Ovary (tissue), 9 donors: ENCODE data around the gene RAPGEF2. TPM values are rescaled to one million over a fixed set of nuclear protein-coding genes. Genes with fewer than 3 reads are reported as not detected.
A peak's percentile ranks its signal among the peaks of the same experiment; 100 is the strongest.

ENCODE experiments used
- DNase-seq, 5 donors: peaks; one replicate each; pipeline ENCODE4 v3.0.0-alpha.2; 2019 to 2020
- H3K27ac ChIP-seq, 2 donors: fragments of 200-600 bp; one replicate each; pipeline versions ENCODE4 v1.5.1 to v1.8.0; 2019 to 2022
- H3K27me3 ChIP-seq: fragments of 200-600 bp; one replicate; pipeline ENCODE4 v1.8.0; 2022
- H3K36me3 ChIP-seq: fragments of 200-600 bp; sonication (generic); one replicate; pipeline ENCODE4 v1.5.1; 2019
- H3K4me1 ChIP-seq: one replicate; pipeline ENCODE4 v1.8.1; 2013; ENCODE audit warnings: mild to moderate bottlenecking, moderate library complexity; ENCODE audit not compliant: insufficient read depth
- H3K4me3 ChIP-seq: fragments of 200-600 bp; sonication (generic); one replicate; pipeline ENCODE4 v1.5.1; 2017
- H3K9me3 ChIP-seq, 2 donors: fragments of 200-600 bp in 1 of 2; sonication (generic) in 1 of 2; one replicate each; pipeline versions ENCODE4 v1.5.1 to v1.8.1; 2013 to 2019; ENCODE audit warnings: mild to moderate bottlenecking in 1 of 2, moderate library complexity in 1 of 2
- EP300 ChIP-seq: sonication (generic); formaldehyde crosslinking; IDR thresholded peaks from one replicate; pipeline ENCODE4 v1.6.1; 2017; ENCODE audit warnings: antibody characterized with exemption
- POLR2A ChIP-seq: fragments of 450-650 bp; IDR thresholded peaks from one replicate; pipeline ENCODE4 v1.6.1; 2017; ENCODE audit warnings: antibody characterized with exemption, mild to moderate bottlenecking, moderate library complexity
- whole genome bisulfite sequencing, 3 donors: extraction: QIAGEN DNeasy Blood & Tissue Kit in 1 of 3; methylation state at CpG; one replicate each; pipeline versions ENCODE4 v1.1.5 to v1.1.7; 2013 to 2017; 5-methylcytosine and 5-hydroxymethylcytosine counted together
- intact Hi-C, 4 donors: fragments of 100-400 bp; cut with DNase I; formaldehyde crosslinking; loops; one replicate each; pipeline versions ENCODE4 v1.11.0 to v1.15.1; 2022 to 2023
- polyA plus RNA-seq, 2 donors: library from polyadenylated mRNA; stranded (reverse); fragments of 200-250 nt in 1 of 2; fragments of 350-450 nt in 1 of 2; fragmentation: Illumina TruSeq in 1 of 2; extraction: RNeasy Lipid Tissue Mini Kit (QIAGEN cat#74804) in 1 of 2; gene quantifications; one replicate each; pipeline ENCODE4 v1.2.3, GENCODE V29; 2013 to 2014
- total RNA-seq, 7 donors: library from RNA; depleted of rRNA in 2 of 7; stranded (reverse); fragments of >200 nt in 2 of 7; fragmentation: NEBNext Ultra II Directional in 3 of 7; extraction: Animal tissue kit (Norgen Biotek cat#: 25700) in 3 of 7; gene quantifications; one replicate each; pipeline versions ENCODE4 v1.1.0 to v1.2.4, GENCODE V29; 2016 to 2023
- TF ChIP-seq, protein P1 (sequence below), 3 donors: fragments of 450-650 bp in 2 of 3; fragments of 200-600 bp in 1 of 3; IDR thresholded peaks; one replicate each; pipeline versions ENCODE4 v1.5.1 to v1.8.0; 2016 to 2022; ENCODE audit warnings: antibody characterized with exemption in 3 of 3, mild to moderate bottlenecking in 1 of 3
- donor health status: DM: no; HTN: no; CAD: no; lungs with moderate emphysema.
- donor health status: DM: no; HTN: no; CAD: no.
- donor health status: Bipolar disorder and iron deficiency.
- donor health status: DM: yes; HTN: yes; CAD: no.
- donor health status: DM: no; HTN: no; CAD: no.
- donor health status: DM: yes; HTN: yes; CAD: no.

The RAPGEF2 gene
- total and polyA plus RNA-seq, 9 donors, result 11.5 to 46.5 (median 25.4) TPM

- intact Hi-C loops, result no loop called here
- no peak for DNase-seq
- H3K36me3 ChIP-seq, result no peaks in the 10 kb centered on the region
- no peaks in the 10 kb centered on the region for H3K9me3 ChIP-seq
- peaks cover 5% of the 10 kb centered on the region for H3K4me1 ChIP-seq
- no peaks in the 10 kb centered on the region for H3K27me3 ChIP-seq
- TF ChIP-seq EP300 (no peak), POLR2A (no peak)
- TF ChIP-seq, protein P1, sequence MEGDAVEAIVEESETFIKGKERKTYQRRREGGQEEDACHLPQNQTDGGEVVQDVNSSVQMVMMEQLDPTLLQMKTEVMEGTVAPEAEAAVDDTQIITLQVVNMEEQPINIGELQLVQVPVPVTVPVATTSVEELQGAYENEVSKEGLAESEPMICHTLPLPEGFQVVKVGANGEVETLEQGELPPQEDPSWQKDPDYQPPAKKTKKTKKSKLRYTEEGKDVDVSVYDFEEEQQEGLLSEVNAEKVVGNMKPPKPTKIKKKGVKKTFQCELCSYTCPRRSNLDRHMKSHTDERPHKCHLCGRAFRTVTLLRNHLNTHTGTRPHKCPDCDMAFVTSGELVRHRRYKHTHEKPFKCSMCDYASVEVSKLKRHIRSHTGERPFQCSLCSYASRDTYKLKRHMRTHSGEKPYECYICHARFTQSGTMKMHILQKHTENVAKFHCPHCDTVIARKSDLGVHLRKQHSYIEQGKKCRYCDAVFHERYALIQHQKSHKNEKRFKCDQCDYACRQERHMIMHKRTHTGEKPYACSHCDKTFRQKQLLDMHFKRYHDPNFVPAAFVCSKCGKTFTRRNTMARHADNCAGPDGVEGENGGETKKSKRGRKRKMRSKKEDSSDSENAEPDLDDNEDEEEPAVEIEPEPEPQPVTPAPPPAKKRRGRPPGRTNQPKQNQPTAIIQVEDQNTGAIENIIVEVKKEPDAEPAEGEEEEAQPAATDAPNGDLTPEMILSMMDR (IDR thresholded peaks at IDR 0.05), result no peak
- H3K27ac ChIP-seq, result no peak overlapping the region
- H3K4me3 ChIP-seq, result no peak overlapping the region
Measured at GRCh38 chr4:159269956-159270355, 167.1 kb downstream of the RAPGEF2 start.

GRCh38 chr4:159271856-159272255 lies 169.0 kb downstream of the RAPGEF2 start:
- no peaks in the 10 kb centered on the region for H3K36me3 ChIP-seq
- no peak overlapping the region for H3K4me3 ChIP-seq
- intact Hi-C loops, result no loop called here
- DNase-seq, result no peak
- WGBS, 3 donors, result 87 to 94% (median 92%) methylated on average over 4 of the region's 4 CpGs
- no peaks in the 10 kb centered on the region for H3K27me3 ChIP-seq
- TF ChIP-seq POLR2A, result no peak
- TF ChIP-seq EP300, result no peak
- TF ChIP-seq, protein P1 (IDR thresholded peaks at IDR 0.05), result no peak
- H3K27ac ChIP-seq, result no peak overlapping the region
- H3K9me3 ChIP-seq, result no peaks in the 10 kb centered on the region
- peaks cover 5% of the 10 kb centered on the region for H3K4me1 ChIP-seq

DNA sequence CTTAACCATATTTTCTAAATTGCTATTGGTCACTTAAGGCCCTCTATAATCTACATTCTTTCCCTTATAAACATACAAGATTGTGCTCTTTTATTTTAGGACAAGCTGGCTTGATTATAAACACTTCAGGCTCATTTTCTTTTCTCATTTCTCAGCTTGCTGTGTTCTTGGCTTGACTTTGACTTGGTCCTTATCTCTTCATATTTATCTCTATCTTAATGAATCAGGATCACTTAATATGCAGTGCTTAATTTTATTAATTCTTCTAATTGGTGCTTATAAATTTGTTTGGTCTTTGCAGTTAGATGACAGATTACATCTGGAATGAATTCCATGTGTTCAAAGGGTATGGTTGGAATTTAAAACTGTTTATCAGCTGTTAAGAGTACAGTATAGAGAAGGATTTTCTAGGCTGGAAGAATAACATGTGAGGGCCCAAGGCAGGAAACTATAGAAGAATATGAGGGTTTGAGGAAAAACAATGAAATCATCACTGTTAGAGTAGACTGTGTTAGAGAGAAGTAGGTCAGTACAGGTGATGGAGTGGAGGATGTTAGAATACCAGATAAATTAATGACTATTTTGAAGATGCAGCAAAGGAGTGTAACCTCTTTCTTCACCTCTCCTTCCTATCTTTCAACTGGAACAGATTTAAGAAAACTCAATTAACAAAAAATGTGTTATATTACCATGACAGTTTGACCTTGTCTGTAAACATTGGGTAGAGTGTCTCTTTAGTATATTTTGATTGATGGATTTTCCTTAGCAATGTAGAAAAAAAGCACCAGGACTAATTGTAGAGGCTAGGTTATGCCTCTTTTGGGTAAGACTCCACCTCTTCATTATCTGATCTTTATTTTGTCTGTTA lies 169.6 kb downstream of the RAPGEF2 start:
- TF ChIP-seq, protein P1 (IDR thresholded peaks at IDR 0.05), result no peak
- no peaks in the 10 kb centered on the region for H3K9me3 ChIP-seq
- intact Hi-C loops, result no loop called here
- peaks cover 5% of the 10 kb centered on the region for H3K4me1 ChIP-seq
- no peak overlapping the region for H3K4me3 ChIP-seq
- no peaks in the 10 kb centered on the region for H3K27me3 ChIP-seq
- H3K36me3 ChIP-seq, result no peaks in the 10 kb centered on the region
- no peak for DNase-seq
- no peak overlapping the region for H3K27ac ChIP-seq

DNA sequence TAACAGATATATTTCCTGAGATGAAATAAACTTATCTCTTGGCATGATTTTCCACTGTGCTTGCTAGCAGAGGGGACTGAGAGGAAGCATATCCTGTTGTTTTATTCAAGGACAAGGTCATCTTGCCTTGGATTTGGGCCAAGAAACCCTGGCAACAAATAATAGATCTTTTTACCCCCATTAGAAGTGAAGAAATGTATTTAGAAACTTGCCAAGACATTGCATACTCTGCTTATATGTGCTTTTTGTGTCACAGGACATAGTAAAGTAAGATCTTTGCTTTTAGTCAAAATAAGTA lies 170.2 kb downstream of the RAPGEF2 start:
- H3K4me1 ChIP-seq, result peaks cover 5% of the 10 kb centered on the region
- peak in 1 of 5 donors; percentile 20 for DNase-seq
- H3K9me3 ChIP-seq, result no peaks in the 10 kb centered on the region
- H3K36me3 ChIP-seq, result no peaks in the 10 kb centered on the region
- no peaks in the 10 kb centered on the region for H3K27me3 ChIP-seq
- no peak overlapping the region for H3K4me3 ChIP-seq
- intact Hi-C loops, result no loop called here
- TF ChIP-seq, protein P1 (IDR thresholded peaks at IDR 0.05), result no peak
- TF ChIP-seq POLR2A (no peak), EP300 (no peak)
- H3K27ac ChIP-seq, result no peak overlapping the region
